Measurements from ENCODE around the gene UBXN10.

DNA sequence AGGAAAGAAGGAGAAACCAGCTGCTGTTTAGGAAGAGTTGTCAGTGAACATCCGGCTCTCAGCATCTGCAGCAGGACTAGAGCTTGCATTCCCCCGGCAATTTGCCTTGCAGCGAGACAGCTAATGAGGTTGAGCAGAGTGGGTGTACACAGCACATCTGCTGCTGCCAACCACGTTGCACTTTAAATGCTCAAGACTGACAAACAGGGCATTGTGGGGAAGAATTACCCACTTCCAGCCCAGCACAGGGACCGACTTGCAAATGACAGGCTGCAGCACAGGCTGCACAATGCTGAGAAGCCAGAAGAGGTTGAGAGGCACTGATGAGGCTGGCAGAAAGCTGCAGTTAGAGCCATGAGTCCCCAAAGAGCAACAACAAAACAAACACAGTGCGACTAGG is 48.0 kb downstream of the UBXN10 start:
- TF ChIP-seq, protein P1, sequence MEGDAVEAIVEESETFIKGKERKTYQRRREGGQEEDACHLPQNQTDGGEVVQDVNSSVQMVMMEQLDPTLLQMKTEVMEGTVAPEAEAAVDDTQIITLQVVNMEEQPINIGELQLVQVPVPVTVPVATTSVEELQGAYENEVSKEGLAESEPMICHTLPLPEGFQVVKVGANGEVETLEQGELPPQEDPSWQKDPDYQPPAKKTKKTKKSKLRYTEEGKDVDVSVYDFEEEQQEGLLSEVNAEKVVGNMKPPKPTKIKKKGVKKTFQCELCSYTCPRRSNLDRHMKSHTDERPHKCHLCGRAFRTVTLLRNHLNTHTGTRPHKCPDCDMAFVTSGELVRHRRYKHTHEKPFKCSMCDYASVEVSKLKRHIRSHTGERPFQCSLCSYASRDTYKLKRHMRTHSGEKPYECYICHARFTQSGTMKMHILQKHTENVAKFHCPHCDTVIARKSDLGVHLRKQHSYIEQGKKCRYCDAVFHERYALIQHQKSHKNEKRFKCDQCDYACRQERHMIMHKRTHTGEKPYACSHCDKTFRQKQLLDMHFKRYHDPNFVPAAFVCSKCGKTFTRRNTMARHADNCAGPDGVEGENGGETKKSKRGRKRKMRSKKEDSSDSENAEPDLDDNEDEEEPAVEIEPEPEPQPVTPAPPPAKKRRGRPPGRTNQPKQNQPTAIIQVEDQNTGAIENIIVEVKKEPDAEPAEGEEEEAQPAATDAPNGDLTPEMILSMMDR (IDR thresholded peaks at IDR 0.05): no peak
- TF ChIP-seq POLR2A (IDR thresholded peaks at IDR 0.05): no peak
